NCI-H2081 treated with DMSO at 0.1 percent for 48 hours (cell line): ENCODE data around the gene LINC00237.

Experiments
- DNase-seq: peaks from one replicate; lab custom pipeline; 2025; lab: John Stamatoyannopoulos, UW

Gene LINC00237

DNA sequence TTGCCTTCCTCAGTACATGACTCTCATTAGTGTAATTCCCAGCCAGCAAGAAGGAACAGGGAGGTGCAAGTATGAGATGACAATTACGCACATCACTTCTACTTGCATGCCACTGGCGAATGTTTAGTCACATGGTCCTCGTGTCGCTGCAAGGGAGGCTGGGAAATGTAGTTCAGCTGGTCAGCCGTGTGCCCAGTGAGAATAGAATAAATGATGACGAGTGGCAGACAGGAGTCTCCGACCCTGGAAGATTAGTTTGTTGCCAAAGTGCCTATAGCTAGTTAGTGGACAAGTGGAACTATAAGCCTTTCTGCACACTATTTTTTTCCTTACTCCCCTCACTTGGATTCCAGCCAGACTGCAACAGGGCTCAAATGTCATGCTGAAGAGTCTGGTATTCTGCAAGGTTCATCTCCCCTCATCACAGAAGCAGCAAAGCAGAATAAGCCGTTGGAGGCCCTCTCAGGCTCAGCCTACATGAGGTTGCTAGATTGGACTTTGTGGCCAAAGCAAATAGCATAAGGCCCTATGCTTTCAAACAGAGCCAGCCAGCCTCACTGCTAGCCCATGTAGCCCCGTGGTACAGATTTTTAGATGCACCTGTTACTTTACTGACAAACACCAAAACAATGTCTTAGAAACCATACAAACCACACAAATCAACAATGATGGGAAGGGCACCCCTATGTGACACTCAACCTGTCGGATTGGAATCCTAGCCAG, 9.7 kb downstream of the LINC00237 start:
- no peak for DNase-seq

DNA sequence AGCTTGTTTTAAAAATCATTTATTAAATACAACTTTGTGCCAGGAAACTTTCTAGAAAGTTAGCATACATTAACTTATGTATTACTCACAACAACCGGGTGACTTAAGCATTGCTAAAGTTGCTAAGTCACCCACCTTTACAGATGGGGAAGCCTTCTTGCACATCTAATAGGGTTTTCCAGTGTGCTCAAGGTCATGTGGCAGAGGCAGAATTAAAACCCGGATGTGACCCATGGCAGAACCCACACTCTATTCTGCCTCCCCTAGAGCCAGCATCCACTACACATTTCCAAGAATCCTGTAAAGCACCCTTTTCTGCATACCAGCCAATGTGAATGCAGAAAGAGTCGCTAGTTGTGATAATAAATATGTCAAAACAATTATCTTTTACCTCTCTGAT, 13.4 kb downstream of the LINC00237 start:
- no peak for DNase-seq

DNA sequence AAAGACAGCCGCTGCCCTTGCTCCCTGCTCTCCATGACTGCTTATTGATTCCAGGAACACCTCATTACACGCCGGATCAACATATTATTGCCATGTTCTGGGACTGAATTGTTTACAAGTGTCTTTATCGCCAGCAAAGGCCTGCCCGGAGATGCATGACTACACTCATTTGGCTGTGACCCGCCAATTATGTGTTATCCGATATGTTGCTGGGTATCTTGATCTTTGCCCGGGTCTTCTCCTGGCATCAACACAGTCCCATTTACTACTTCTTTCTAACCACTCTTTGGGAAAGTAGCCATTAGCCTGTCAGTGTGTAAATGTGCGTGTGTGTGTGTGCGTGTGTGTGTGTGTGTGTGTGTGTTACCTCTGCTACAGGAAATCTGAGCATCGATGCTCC, 15.4 kb downstream of the LINC00237 start:
- no peak for DNase-seq

DNA sequence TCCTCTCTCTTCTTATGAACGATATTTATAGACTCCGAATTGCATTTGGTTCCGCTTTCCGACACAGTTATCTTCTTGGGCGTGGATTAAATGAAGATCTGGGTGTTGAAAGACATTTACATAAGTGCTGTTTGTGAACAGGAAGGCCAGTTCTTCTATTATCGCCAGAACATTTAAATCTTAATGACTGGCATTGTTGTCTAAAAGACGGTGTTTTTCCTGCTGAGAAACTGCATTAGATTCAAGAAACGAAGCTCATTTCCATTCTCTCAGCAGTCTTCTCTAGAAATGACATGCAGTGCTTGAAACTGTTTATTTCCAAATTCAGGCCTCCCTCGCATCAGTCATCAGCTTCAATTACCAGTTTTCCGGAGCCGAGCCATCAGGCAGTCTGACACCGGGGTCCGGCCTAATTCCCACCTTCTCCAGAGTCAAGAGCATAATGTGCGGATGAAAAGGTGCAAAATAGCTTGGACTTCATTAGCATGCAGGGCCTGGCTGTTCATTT, 16.0 kb downstream of the LINC00237 start:
- no peak for DNase-seq

DNA sequence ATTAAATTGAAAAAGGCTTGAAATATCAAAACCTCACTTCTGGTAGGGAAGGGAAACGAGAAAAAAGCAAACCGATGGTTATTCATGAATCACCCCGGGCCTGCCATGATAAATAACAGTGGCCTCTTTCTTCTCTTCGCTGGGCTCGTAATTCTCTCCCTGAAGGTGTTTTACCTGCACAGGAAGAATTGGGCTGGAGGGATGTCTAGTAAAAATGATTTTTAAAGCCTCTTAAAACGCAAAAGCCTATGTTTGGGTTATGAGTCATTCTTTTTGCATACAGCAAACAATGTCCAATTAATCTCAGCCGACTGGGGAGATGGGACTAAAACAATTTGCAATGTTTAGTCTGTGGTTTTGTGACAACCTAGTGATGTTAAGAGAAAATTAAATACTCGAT, 16.8 kb downstream of the LINC00237 start:
- no peak for DNase-seq

DNA sequence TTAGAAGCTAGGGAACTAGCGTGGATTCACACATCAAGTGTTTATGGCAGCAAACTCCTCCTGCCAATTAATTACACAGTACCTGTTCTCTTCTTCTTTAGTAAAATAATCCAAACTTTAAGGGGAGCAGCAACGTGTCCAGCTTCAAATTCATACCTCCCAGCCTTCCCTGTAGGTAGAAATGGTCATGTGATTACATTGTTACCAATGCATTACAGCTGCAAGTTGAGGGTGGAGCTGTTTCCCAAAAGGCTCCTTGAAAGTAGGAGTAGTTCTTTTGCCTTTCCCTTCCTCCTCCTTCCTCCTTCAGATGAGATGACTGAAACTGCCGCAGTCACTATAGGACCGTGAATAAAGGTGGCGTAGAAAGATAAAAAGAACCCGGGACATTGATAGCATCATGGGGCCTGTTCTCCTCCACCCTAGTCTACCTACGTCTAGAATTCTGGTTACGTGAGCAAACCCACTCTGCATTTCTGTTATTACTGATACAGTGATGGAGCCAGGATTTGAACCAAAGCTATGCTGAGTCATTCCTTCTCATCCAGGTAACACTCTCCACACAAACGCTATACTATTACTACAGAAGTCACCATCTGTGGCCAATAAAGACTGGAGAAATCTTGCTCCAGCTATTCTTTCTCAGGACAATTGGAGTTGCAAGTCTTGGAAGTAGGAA, 18.2 kb downstream of the LINC00237 start:
- no peak for DNase-seq

DNA sequence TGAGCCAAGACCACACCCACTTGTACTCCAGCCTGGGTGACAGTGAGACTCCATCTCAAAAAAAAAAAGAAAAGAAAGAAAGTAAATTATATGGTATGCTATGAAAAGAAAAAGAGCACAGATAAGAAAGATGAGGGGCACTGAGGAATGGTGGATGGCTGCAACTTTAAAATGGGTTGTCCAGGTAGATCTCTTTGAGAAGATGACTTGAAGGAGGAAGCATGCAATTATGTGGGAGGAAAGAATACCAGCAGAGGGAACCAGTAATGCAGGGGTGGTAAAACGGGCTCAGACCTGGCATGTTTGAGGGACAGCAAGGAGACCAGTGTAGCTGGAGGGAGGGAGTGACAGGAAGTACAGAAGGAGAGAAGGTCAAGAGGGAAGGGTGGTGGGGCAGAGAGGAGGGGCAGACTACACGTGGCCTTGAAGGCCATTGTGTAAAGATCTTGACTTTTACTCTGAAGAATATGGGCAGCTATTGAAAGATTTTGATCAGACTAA, 22.3 kb downstream of the LINC00237 start:
- no peak for DNase-seq

DNA sequence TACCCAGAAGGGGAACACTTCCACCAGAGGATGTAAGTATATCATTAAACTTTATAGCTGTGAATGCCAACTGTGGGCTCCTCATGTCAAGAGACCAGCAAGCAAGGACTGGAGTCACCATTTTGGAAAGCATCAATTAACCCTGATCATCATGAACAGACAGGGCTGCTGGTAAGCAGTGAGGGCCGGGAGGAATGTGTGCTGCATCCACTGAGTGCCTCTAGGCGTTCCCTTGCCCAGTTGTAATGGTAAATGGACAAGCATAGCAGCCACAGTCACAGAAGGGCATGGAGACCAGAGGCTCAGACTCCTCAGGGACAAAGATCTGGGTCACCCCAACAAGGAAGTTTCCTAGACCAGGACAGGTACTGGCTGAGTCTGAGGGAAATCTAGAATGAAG, 23.6 kb downstream of the LINC00237 start:
- DNase-seq: no peak

DNA sequence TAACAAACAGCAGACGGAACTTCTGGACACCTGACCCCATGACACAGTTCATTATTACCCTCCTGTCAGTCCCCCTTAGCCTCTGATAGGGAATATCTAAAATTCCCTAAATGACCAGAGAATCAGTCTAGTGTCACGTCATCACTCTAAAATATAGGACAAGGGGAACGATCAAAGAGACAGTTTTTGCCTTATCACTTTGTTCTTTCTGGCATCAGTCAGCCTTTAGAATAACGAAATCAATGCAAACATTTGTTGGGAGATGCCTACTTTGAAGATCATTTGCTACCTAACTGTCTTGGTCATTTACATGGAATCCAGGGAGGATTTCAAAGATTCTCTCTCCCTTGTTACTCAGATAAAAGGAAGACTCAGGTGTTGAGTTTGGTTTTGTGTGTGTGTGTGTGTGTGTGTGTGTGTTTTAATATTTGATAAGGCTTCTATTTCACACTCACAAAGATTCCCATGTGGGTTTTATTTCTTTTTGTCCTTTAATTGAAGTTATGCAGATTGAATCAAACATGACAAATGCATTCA, 28.3 kb downstream of the LINC00237 start:
- no peak for DNase-seq

DNA sequence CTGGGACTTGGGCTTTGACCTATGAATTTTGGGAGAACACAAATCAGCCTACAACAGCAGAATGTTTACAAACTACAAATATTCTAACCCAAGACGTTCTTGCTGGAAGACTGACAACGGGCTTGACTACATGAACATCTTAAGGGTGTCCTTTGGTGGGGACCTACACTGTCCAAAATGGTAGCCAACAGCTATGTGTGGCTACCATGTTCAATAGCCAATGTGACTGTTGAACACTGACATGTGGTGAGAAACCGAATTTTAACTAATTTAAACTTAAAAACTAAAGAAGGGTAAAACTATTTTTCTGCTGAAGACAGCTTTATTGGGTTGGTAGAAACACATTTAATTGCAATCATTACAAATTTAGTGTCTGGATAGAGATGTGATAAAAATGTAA, 30.1 kb downstream of the LINC00237 start:
- DNase-seq: no peak

DNA sequence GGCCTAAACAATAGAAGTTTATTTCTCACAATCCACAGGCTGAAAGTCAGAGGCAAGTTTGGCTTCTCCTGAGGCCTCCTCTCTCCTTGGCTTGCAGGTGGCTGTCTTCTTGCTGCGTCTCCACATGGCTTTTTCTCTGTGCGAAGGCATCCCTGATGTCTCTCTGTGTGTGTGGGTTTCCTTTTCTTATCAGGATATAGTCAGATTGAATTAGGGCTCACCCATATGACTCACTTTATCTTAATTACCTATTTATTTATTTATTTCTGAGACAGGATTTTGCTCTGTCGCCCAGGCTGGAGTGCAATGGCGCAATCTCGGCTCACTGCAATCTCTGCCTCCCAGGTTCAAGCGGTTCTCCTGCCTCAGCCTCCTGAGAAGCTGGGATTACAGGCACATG, 30.7 kb downstream of the LINC00237 start:
- no peak for DNase-seq

DNA sequence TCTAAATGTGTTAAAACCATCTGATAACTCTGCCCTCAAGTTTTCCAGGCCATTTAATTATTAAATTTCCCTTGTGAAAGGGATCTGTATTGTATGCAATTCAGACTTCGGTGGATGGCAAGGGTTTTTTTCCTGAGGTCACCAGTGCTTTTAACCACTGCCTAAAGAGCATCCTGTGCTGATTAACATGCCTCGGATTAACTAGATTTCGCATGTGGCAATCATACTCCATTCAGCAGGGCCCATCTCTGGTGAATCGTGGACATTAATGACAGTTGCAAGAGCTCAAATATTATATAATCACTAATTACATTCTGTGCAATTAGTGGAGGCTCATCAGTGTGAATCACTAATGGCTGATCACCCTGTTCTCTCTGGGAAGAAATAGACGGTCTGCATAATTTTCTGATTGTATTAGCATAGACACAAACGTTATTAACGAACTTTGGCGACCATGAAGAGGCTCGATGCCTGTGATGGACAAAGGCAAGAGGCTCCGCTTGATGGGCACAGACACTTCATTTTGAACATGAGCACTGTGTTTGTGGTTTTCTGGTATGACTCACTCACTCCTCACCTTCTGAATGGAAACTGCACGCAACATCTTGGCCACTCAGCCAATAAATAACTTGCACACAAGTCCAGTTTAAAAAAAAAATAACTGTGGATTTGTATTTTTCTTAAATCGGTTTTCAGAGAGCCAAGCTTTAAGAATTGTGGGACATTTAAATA, 31.4 kb downstream of the LINC00237 start:
- no peak for DNase-seq

DNA sequence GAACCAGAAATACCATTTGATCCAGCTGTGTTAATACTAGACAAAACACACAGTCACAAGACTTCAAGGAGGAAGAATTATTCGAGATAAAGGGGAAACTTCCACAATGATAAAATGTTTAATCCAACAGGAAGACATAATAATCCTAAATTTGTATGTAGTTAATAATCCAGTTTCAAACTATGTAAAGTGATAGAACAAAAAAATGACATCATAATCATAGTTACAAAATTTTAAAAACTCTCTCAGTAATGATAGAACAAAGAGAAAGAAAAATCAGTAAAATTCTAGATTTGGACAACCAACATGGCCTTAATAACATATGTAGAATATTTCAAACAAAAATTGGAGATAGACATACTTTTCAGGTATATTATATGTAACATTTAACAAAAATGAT, 38.9 kb downstream of the LINC00237 start:
- DNase-seq: no peak

DNA sequence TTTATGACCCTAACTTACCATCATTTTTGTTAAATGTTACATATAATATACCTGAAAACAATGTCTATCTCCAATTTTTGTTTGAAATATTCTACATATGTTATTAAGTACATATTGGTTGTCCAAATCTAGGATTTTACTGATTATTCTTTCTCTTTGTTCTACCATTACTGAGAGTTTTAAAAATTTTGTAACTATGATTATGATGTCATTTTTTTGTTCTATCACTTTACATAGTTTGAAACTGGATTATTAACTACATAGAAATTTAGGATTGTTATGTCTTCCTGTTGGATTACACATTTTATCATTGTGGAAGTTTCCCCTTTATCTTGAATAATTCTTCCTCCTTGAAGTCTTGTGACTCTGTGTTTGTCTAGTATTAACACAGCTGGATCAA, 41.2 kb downstream of the LINC00237 start:
- no peak for DNase-seq

DNA sequence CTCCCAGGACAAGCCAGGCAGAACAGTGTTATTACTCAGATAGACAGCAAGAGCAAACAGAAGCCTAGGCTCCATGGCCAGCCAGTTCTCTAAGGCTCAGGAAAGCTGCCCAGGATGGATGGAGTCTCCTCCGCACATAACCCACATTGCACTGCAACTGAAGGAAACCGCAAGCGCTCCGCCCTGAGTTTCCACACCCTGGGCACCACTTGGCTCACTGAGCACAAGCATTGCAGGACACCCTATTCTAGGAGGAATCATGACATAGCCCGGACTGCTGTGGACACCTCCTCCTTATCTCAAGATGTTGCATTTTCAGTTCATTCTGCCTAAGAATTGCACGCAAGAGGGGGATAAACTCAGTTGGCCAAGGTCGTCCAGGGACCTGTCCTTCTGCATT, 42.9 kb downstream of the LINC00237 start:
- DNase-seq: no peak

DNA sequence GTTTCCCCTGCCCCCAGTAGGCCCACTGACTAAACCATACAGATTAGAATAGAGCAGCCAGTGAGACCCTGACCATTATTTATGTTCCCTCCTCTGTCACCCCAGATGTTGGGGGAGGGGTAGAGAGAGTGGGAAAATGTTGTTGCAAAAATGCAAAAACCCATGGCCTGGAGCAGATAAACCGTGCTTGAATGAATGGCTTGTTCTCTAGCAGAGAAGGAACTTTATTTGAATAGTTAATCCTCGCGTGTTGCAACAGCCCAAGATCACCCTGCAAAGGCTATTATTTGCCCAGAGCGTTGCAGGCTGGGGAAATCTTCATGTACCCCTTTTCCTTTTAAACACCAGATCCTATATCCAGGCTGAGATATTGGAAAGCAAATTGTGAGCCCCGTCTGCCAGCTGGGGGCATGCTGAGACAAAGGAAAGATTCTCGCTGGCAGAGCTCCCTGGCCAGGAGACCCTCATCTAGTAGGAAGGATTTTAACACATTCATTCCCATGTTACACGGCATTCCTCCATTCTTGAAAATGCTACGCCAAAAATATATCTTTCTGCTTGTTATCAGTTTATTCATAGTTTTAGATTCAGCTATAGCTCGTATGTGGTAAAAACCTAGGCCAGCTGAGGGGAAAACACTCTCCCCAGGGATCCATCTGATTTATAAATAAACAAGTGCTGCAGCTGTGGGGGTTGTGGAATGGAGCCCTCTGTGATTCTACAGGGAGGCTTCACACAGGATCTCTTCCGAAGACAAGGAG, 53.0 kb downstream of the LINC00237 start:
- no peak for DNase-seq

DNA sequence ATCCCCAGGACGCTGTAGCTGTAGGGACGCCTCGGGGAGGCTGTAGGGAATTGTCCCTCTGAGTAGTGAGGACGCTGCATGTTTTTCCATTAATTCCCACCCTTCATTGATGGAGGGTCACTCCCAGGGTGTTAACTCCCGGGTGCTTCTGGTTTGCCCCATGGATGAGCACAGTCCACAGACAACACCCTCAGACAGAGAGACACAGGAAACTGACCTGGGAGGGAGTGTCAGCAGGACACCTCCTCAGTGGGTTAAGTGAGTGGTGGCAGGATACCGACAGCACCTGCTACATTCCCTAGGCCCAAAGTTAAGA, 53.5 kb downstream of the LINC00237 start:
- DNase-seq: no peak

DNA sequence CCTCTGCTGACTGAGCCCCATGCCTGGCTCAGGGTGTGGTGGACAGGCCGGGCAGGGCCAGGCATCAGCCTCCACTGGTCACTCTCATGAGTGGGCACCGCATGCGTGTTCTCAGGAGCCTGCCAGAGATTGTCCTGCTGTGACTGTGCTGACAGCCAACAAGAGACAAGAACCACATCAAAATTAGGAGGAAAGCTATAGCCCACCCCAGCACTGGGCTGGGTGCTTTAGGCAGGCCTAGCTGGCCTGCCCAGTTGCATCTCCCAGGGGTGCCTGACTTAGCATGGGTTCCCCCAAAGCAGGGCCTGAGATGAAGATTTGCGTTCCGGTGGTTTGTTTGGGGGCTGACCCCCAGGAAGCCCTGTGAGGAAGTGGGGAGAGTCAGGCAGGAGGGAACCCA, 53.9 kb downstream of the LINC00237 start:
- no peak for DNase-seq

DNA sequence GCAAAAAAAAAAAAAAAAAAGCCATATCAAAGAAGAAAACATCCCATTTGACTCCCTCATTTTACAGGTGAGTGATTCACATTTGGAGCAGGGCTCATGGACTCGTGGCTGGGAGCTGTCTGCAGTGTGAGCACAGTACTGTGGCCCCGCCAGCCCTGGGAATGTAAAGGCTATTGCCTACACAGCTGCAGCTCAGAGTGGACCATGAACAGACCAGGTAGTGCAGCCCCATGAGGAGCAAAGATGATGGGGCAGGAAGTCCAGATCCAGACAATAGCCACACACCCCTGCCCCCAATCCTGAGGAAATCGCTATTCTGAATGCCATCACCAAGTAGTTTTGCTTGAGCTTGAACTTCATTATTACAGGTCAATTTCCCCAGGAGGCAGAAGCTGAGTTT, 55.4 kb downstream of the LINC00237 start:
- no peak for DNase-seq

DNA sequence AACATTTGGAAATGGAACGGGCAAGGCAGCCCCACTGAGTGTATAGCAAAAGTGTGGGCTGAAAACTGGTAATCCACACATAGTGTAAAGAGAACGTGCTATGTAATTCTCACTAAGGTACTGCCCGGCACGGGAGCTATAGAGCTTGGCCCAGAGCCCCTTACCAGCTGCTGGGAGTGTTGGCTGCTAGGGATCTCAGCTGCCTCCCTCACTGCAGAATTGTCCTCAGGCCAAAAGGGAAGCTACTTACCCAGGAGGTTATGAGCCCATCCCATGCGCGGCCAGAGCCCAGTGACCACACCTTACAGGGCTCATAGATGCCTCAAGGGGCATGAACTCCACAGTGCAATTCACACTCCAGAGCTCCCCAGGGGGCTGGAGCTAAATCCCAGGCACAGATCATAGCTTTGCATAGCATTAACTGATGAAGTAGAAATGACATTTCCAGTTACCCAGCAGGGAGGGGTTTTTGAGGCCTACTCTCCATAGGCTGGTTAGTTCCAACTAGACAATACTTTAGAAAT, 56.8 kb downstream of the LINC00237 start:
- DNase-seq: no peak

DNA sequence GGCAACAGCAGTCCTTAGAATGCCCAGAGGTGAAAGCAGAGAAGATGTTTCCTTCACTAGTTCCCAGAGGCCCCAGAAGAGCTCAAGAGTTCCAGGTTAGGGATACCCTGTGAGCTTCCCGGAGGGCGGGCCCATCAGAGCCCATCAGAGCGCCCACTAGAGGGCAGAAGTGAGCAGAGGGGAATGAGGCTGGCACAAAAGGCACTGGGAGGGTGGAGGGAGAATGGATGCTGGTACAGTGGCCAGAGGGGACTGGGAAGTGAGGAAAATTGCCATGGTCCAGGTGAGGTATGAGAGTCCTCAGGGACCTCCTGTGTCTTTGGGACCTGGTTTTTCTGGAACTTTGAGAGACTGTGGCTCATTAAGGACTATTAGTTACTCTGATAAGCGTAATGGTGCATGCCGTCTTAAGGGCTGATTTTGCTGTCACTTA, 57.3 kb downstream of the LINC00237 start:
- DNase-seq: no peak

DNA sequence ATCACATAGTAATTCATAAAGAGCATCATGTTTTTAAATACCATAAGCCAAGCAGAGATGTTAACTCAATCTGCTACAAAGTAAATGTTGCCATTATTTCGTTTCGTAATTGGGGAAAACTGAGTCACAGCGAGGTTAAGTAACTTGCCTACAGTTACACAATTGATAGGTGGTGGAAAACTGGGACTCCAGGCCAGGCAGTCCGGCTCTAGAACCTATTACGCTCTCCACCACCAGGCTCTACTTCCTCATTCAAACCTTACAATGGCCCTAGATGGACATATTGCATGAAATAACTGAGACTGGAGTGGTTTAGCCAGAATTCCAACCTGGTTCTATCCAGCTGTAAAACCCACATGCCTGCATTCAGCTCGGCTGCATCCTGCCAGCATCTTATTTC, 58.2 kb downstream of the LINC00237 start:
- no peak for DNase-seq
